HEK293 (cell line): ENCODE data around the gene PTPMT1.

ENCODE experiments used
- CTCF ChIA-PET: fragments of 350-600 bp; formaldehyde crosslinking; extraction: SDS; loops from one replicate; lab custom pipeline; 2021; ENCODE audit warnings: antibody characterized with exemption; lab: Yijun Ruan, JAX
- POLR2A ChIA-PET: fragments of 300-600 bp; formaldehyde crosslinking; extraction: SDS; loops from one replicate; lab custom pipeline; 2020; ENCODE audit warnings: antibody characterized with exemption, inconsistent platforms; lab: Yijun Ruan, JAX
- H3K27ac ChIP-seq: fragments of 200-500 bp; sonication (Bioruptor generic); 2 replicates; pipeline ENCODE4 v1.5.1; 2014; ENCODE audit warnings: low read depth, low read length, control low read depth, inconsistent platforms; ENCODE audit errors: extremely low read depth
- H3K36me3 ChIP-seq, 2 experiments: fragments of 200-500 bp in 1 of 2; sonication (Bioruptor generic) in 1 of 2; 1 replicate in 1 of 2; 2 replicates in 1 of 2; pipeline ENCODE4 v1.5.1; 2014 to 2017; ENCODE audit warnings: inconsistent platforms in 2 of 2, low read length in 2 of 2; ENCODE audit not compliant: control insufficient read depth in 2 of 2, insufficient read depth in 1 of 2
- H3K4me1 ChIP-seq: fragments of 200-500 bp; sonication (Bioruptor generic); 2 replicates; pipeline ENCODE4 v1.5.1; 2014; ENCODE audit warnings: mild to moderate bottlenecking, low read length, inconsistent platforms; ENCODE audit not compliant: control insufficient read depth, insufficient read depth
- H3K4me3 ChIP-seq: 2 replicates; pipeline ENCODE4 v1.5.1; 2011; ENCODE audit warnings: low read depth, mild to moderate bottlenecking, control low read depth, low read length, moderate library complexity
- H3K9me3 ChIP-seq: fragments of 200-500 bp; sonication (Bioruptor generic); 2 replicates; pipeline ENCODE4 v1.5.1; 2014; ENCODE audit warnings: low read depth, low read length, inconsistent platforms; ENCODE audit not compliant: control insufficient read depth, insufficient read depth
- GLIS1 ChIP-seq: fragments of 450-650 bp; formaldehyde crosslinking; IDR thresholded peaks from 2 replicates; pipeline ENCODE4 v1.5.1; 2016; ENCODE audit warnings: missing biosample characterization, missing genetic modification characterization
- GLIS2 ChIP-seq: fragments of 450-650 bp; formaldehyde crosslinking; IDR thresholded peaks from 2 replicates; pipeline ENCODE4 v1.5.1; 2016; ENCODE audit warnings: missing biosample characterization, missing genetic modification characterization
- KLF10 ChIP-seq: fragments of 450-650 bp; IDR thresholded peaks from 2 replicates; pipeline ENCODE4 v1.5.1; 2018; ENCODE audit warnings: missing biosample characterization, mild to moderate bottlenecking, missing genetic modification characterization
- KLF8 ChIP-seq: fragments of 450-650 bp; formaldehyde crosslinking; IDR thresholded peaks from 2 replicates; pipeline ENCODE4 v1.5.1; 2016; ENCODE audit warnings: missing biosample characterization, missing genetic modification characterization
- PRDM10 ChIP-seq: fragments of 450-650 bp; formaldehyde crosslinking; IDR thresholded peaks from 2 replicates; pipeline ENCODE4 v1.5.1; 2016; ENCODE audit warnings: missing biosample characterization, missing genetic modification characterization
- REST ChIP-seq: fragments of 450-650 bp; formaldehyde crosslinking; IDR thresholded peaks from 2 replicates; pipeline ENCODE4 v1.5.1; 2016; ENCODE audit warnings: missing biosample characterization, missing genetic modification characterization
- SCRT2 ChIP-seq: fragments of 450-650 bp; formaldehyde crosslinking; IDR thresholded peaks from 2 replicates; pipeline ENCODE4 v1.5.1; 2016; ENCODE audit warnings: missing biosample characterization, missing genetic modification characterization
- SETDB1 ChIP-seq: IDR thresholded peaks from one replicate; pipeline ENCODE4 v1.6.1; 2017; ENCODE audit warnings: mild to moderate bottlenecking, low read length, moderate library complexity, mixed read lengths; ENCODE audit not compliant: insufficient read length
- SP2 ChIP-seq: fragments of 450-650 bp; formaldehyde crosslinking; IDR thresholded peaks from 2 replicates; pipeline ENCODE4 v1.5.1; 2016; ENCODE audit warnings: missing biosample characterization, missing genetic modification characterization
- YY1 ChIP-seq: fragments of 450-650 bp; formaldehyde crosslinking; IDR thresholded peaks from 2 replicates; pipeline ENCODE4 v1.5.1; 2018; ENCODE audit warnings: missing biosample characterization, missing genetic modification characterization
- YY2 ChIP-seq: fragments of 450-650 bp; formaldehyde crosslinking; IDR thresholded peaks from 2 replicates; pipeline ENCODE4 v1.5.1; 2016; ENCODE audit warnings: missing biosample characterization, missing genetic modification characterization
- ZBTB11 ChIP-seq: fragments of 450-650 bp; formaldehyde crosslinking; conservative IDR thresholded peaks from 2 replicates; pipeline ENCODE4 v1.5.1; 2016; ENCODE audit warnings: low read depth, missing biosample characterization, missing genetic modification characterization
- ZBTB20 ChIP-seq: fragments of 450-650 bp; formaldehyde crosslinking; IDR thresholded peaks from 2 replicates; pipeline ENCODE4 v1.5.1; 2016; ENCODE audit warnings: missing biosample characterization, missing genetic modification characterization
- ZBTB26 ChIP-seq: fragments of 450-650 bp; formaldehyde crosslinking; optimal IDR thresholded peaks from 2 replicates; pipeline ENCODE3; 2016; ENCODE audit warnings: missing biosample characterization, mild to moderate bottlenecking, missing genetic modification characterization
- ZFHX2 ChIP-seq: fragments of 450-650 bp; formaldehyde crosslinking; conservative IDR thresholded peaks from 2 replicates; pipeline ENCODE4 v1.5.1; 2016; ENCODE audit warnings: missing biosample characterization, missing genetic modification characterization
- ZFP69B ChIP-seq: fragments of 450-650 bp; formaldehyde crosslinking; IDR thresholded peaks from 2 replicates; pipeline ENCODE4 v1.5.1; 2016; ENCODE audit warnings: missing biosample characterization, missing genetic modification characterization
- ZIC2 ChIP-seq: fragments of 450-650 bp; formaldehyde crosslinking; IDR thresholded peaks from 2 replicates; pipeline ENCODE4 v1.5.1; 2016; ENCODE audit warnings: missing biosample characterization, missing genetic modification characterization
- ZNF112 ChIP-seq: fragments of 450-650 bp; formaldehyde crosslinking; IDR thresholded peaks from 2 replicates; pipeline ENCODE4 v1.5.0; 2017; ENCODE audit warnings: missing biosample characterization, missing genetic modification characterization
- ZNF335 ChIP-seq: fragments of 450-650 bp; formaldehyde crosslinking; conservative IDR thresholded peaks from 2 replicates; pipeline ENCODE4 v1.5.1; 2016; ENCODE audit warnings: missing biosample characterization, missing genetic modification characterization
- ZNF473 ChIP-seq: fragments of 450-650 bp; formaldehyde crosslinking; IDR thresholded peaks from 2 replicates; pipeline ENCODE4 v1.5.1; 2017; ENCODE audit warnings: missing biosample characterization, missing genetic modification characterization
- ZNF558 ChIP-seq: fragments of 450-650 bp; formaldehyde crosslinking; IDR thresholded peaks from 2 replicates; pipeline ENCODE4 v1.5.1; 2016; ENCODE audit warnings: missing biosample characterization, missing genetic modification characterization
- ZNF561 ChIP-seq: fragments of 450-650 bp; IDR thresholded peaks from 2 replicates; pipeline ENCODE4 v1.5.1; 2018; ENCODE audit warnings: missing biosample characterization, missing genetic modification characterization, borderline replicate concordance
- ZNF76 ChIP-seq: fragments of 450-650 bp; formaldehyde crosslinking; IDR thresholded peaks from 2 replicates; pipeline ENCODE4; 2016; ENCODE audit warnings: low read depth, missing biosample characterization, missing genetic modification characterization, borderline replicate concordance
- ZNF777 ChIP-seq: fragments of 450-650 bp; formaldehyde crosslinking; IDR thresholded peaks from 2 replicates; pipeline ENCODE4 v1.5.1; 2017; ENCODE audit warnings: missing biosample characterization, missing genetic modification characterization, borderline replicate concordance

Gene PTPMT1, protein sequence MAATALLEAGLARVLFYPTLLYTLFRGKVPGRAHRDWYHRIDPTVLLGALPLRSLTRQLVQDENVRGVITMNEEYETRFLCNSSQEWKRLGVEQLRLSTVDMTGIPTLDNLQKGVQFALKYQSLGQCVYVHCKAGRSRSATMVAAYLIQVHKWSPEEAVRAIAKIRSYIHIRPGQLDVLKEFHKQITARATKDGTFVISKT

GRCh38 chr11:47565340-47566148 is at the start of gene PTPMT1:
Gene PTPMT1, plus strand, starts transcription at chr11:47565599. Its CDS starts 24 bp downstream, at chr11:47565623.
- no peaks in the 10 kb centered on the region for H3K4me1 ChIP-seq
- peak within 1 kb of the TSS; percentile 80 for H3K4me3 ChIP-seq
- ChIA-PET CTCF (interaction anchor here (0.6 to 4.1 kb wide), 4 partner anchors 9 to 96 kb away, joined by 3 to 16 read pairs (median 7); partner anchors contain the start of gene CELF1), POLR2A (interaction anchor here (0.5 to 5.0 kb wide), 5 partner anchors 13 to 153 kb away, joined by 3 to 31 read pairs (median 4); partner anchors contain the start of genes CELF1, KBTBD4 and NDUFS3)
- H3K9me3 ChIP-seq, result no peaks in the 10 kb centered on the region
- H3K36me3 ChIP-seq, result peaks cover 10 to 23% of the 10 kb centered on the region in 2 experiments; a peak in 2 of 3 replicates
- peak within 1 kb of the TSS; percentile 93 for H3K27ac ChIP-seq
- TF ChIP-seq KLF8 (tag by site-specific recombination), result peak; percentile 46; the same call in 1 of the 2 replicates
- peak; percentile 82 for TF ChIP-seq SP2
- peak; percentile 7; the same call in 1 of the 2 replicates for TF ChIP-seq ZNF335 (tag by site-specific recombination)
- TF ChIP-seq ZNF558 (tag by site-specific recombination), result no peak
- peak; percentile 79 for TF ChIP-seq ZBTB20 (tag by site-specific recombination)
- no peak for TF ChIP-seq ZFP69B (tag by site-specific recombination)
- TF ChIP-seq ZNF112, result no peak
- TF ChIP-seq REST (tag by site-specific recombination), result no peak
- 0 out of 2 replicates have a peak, but pooled peaks have one; percentile 16 for TF ChIP-seq ZBTB11 (tag by site-specific recombination)
- TF ChIP-seq KLF10 (tag by site-specific recombination), result peak; percentile 33; the same call in 1 of the 2 replicates
- no peak for TF ChIP-seq PRDM10
- peak; percentile 32 for TF ChIP-seq ZIC2 (tag by site-specific recombination)
- TF ChIP-seq SCRT2 (tag by site-specific recombination), result no peak
- TF ChIP-seq ZNF777, result peak; percentile 16; the same call in 1 of the 2 replicates
- TF ChIP-seq ZNF473, result no peak
- TF ChIP-seq YY2 (tag by site-specific recombination), result 0 out of 2 replicates have a peak, but pooled peaks have one; percentile 29
- peak; percentile 77 for TF ChIP-seq ZBTB26 (tag by site-specific recombination)
- peak; percentile 76 for TF ChIP-seq YY1 (tag by site-specific recombination)
- TF ChIP-seq SETDB1, result no peak
- peak; percentile 40; the same call in 1 of the 2 replicates for TF ChIP-seq ZNF76
- TF ChIP-seq ZNF561 (tag by site-specific recombination), result peak; percentile 19; the same call in 1 of the 2 replicates
- TF ChIP-seq ZFHX2 (tag by site-specific recombination), result peak; percentile 19; the same call in 1 of the 2 replicates
- peak; percentile 83; the same call in 1 of the 2 replicates for TF ChIP-seq GLIS2
- peak; percentile 80 for TF ChIP-seq GLIS1 (tag by site-specific recombination)
